ENCODE results near the gene EP400.

Gene EP400

DNA sequence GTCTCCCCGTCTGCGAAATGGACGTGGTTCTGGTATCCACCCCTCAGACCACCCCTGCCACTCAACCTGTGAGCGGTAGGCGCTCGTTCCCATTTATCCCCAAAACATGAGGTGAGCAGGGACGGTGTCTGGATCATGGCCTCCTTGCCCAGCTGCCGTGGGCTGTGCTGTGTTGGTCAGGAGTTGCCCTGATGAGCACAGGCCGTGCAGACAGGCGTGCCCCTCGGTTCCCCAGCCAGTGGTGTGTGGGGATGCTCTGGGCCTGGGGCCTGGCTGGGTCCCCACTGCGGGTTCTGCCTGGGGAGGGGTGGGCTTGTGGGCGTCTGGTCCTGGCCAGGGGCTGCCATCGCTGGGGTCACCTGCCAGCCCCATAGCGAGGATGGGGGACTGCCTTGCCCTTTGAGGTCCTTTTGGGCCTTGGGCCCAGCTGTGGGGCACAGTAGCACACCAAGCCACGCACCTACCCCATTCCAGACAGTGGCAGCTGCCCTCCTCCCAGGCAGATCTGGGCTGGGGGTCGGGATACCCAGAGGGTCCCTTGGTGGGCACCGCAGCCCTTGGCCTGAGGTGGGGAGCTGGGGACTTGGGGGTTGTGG lies 31.9 kb upstream of the EP400 start:
- TF ChIP-seq, protein P1, sequence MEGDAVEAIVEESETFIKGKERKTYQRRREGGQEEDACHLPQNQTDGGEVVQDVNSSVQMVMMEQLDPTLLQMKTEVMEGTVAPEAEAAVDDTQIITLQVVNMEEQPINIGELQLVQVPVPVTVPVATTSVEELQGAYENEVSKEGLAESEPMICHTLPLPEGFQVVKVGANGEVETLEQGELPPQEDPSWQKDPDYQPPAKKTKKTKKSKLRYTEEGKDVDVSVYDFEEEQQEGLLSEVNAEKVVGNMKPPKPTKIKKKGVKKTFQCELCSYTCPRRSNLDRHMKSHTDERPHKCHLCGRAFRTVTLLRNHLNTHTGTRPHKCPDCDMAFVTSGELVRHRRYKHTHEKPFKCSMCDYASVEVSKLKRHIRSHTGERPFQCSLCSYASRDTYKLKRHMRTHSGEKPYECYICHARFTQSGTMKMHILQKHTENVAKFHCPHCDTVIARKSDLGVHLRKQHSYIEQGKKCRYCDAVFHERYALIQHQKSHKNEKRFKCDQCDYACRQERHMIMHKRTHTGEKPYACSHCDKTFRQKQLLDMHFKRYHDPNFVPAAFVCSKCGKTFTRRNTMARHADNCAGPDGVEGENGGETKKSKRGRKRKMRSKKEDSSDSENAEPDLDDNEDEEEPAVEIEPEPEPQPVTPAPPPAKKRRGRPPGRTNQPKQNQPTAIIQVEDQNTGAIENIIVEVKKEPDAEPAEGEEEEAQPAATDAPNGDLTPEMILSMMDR (IDR thresholded peaks at IDR 0.05; ENCODE audit: insufficient read depth, low read depth, low read length, missing control alignments): no peak
- DNase-seq (ENCODE audit: low read depth): no peak
- no peak overlapping the region for H3K4me3 ChIP-seq (ENCODE audit: low read length)

DNA sequence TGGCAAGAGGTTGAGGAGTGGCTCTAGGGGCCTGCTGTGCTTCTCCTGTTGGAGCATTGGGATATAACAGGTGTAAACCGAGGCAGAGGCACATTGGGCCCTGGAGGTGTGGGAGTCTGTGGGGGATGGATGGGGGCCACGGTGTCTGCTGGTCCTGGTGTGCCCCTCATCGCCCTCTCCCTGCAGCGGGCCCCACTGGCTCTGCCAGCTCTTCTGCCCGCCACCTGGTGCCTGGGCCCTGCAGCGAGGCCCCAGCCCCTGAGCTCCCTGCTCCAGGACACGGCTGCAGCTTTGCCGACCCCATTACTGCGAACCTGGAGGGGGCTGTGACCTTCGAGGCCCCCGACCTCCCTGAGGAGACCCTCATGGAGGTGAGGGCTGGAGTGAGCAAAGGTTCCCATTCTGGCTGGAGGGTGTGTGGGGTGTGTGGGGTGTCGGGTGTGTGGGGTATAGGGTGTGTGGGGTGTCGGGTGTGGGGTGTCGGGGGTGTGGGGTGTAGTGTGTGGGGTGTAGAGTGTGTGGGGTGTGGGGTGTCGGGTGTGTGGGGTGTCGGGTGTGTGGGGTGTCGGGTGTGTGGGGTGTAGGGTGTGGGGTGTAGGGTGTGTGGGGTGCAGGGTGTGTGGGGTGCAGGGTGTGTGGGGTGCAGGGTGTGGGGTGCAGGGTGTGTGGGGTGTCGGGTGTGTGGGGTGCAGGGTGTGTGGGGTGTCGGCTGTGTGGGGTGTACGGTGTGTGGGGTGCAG lies 31.3 kb upstream of the EP400 start:
- TF ChIP-seq, protein P1 (IDR thresholded peaks at IDR 0.05; ENCODE audit: insufficient read depth, low read depth, low read length, missing control alignments): no peak
- no peak overlapping the region for H3K4me3 ChIP-seq (ENCODE audit: low read length)
- no peak for DNase-seq (ENCODE audit: low read depth)

DNA sequence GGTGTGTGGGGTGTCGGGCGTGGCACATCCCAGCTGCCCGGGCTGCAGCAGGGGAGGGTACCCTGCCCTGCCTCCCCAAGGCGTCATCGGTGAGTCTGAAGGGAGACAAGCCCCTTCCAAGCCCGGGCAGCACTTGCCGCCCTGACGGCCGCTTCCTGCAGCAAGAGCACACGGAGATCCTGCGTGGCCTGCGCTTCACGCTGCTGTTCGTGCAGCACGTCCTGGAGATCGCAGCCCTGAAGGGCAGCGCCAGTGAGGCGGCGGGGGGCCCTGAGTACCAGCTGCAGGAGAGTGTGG lies 30.7 kb upstream of the EP400 start:
- TF ChIP-seq, protein P1 (IDR thresholded peaks at IDR 0.05; ENCODE audit: insufficient read depth, low read depth, low read length, missing control alignments): no peak
- DNase-seq (ENCODE audit: low read depth): no peak
- H3K4me3 ChIP-seq (ENCODE audit: low read length): no peak overlapping the region

DNA sequence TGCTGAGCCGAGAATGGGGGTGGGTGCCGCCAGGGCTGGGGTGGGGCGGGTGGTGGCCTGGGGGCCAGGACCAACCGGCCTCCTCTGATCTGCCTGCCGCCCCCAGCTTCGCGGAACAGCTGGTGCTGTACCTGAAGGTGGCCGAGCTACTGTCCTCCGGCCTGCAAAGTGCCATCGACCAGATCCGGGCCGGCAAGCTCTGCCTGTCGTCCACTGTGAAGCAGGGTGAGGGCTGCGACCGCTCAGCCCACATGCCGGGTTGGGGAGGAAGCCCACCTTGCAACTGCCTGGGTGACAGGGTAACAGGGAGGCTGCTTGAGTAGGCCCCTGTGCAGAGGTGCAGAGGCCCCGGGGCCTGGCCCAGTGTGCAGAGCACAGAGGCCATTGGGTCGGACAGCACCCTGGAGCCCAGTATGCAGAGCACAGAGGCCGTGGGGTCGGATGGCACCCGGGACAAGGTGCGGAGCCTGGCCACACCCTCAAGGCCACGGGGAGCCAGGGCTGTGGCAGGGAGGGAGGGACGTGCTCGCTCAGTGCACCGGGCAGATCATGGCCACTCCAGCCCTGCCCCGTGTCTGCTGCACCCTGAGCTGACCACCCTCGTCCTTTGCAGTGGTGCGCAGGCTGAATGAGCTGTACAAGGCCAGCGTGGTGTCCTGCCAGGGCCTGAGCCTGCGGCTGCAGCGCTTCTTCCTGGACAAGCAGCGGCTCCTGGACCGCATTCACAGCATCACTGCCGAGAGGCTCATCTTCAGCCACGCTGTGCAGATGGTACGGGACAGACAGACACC lies 30.2 kb upstream of the EP400 start:
- H3K4me3 ChIP-seq (ENCODE audit: low read length): no peak overlapping the region
- no peak for DNase-seq (ENCODE audit: low read depth)
- TF ChIP-seq, protein P1 (IDR thresholded peaks at IDR 0.05; ENCODE audit: insufficient read depth, low read depth, low read length, missing control alignments): no peak

DNA sequence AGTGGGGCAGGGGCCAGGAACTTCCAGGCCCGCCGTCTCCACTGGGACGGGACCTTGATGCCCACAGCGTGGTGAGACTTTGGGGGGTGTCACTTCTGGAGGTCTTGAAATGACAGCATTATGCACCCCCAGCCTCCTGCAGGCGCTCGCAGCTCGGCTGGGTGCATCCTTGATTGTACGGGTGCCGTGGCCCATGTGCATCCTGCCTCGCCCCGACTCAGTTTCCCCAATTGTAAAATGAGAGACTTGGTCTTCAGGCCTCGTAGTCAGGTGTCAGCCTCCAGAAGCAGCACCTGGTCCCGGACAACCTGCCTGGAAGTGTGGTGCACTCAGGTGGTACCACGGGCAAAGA lies 29.6 kb upstream of the EP400 start:
- no peak for DNase-seq (ENCODE audit: low read depth)
- TF ChIP-seq, protein P1 (IDR thresholded peaks at IDR 0.05; ENCODE audit: insufficient read depth, low read depth, low read length, missing control alignments): no peak
- H3K4me3 ChIP-seq (ENCODE audit: low read length): no peak overlapping the region

DNA sequence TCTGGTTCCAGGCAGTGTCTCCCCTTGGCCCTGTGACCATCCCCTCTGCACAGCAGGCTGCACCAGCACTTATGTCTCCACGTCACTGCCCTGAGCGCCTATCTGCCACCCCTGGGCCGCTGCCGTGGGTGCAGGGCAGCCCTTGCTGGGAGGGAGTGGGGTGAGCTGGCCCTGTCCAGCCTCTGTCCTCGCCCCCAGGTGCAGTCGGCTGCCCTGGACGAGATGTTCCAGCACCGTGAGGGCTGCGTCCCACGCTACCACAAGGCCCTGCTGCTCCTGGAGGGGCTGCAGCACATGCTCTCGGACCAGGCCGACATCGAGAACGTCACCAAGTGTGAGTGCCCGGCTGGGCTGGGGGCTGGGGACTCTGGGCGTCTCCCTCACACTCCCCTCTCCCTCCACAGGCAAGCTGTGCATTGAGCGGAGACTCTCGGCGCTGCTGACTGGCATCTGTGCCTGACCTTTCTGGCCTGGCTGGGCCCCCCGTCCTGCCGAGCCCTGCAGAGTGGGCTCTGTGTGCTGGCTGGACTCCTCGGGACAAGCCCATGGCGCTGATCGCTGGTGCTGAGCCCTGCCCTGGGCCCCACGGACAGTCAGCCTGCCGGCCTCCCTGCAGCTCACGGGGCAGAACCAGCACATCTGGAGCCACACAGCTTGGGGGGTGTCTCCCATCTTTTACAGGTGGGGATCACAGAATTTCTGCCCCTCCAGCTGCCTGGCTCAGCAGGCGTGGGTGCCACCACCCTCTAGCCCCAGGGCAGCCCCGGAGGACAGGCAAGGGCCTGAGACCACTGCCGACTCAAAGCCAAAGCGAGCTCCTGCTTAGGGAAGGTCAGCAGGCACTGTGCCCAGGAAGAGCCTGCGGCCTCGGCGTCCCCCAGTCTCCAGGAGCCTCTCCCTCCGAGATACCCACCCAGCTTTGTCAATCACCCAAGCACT lies 28.6 kb upstream of the EP400 start:
- H3K4me3 ChIP-seq (ENCODE audit: low read length): no peak overlapping the region
- TF ChIP-seq, protein P1 (IDR thresholded peaks at IDR 0.05; ENCODE audit: insufficient read depth, low read depth, low read length, missing control alignments): no peak
- no peak for DNase-seq (ENCODE audit: low read depth)

Measured in epithelial cell of esophagus (primary cell).